HEK293 (cell line): ENCODE data around the gene BPIFB2.

ENCODE experiments used
- CTCF ChIA-PET: fragments of 350-600 bp; formaldehyde crosslinking; extraction: SDS; loops from one replicate; lab custom pipeline; 2021; ENCODE audit warnings: antibody characterized with exemption; lab: Yijun Ruan, JAX
- POLR2A ChIA-PET: fragments of 300-600 bp; formaldehyde crosslinking; extraction: SDS; loops from one replicate; lab custom pipeline; 2020; ENCODE audit warnings: antibody characterized with exemption, inconsistent platforms; lab: Yijun Ruan, JAX
- H3K27ac ChIP-seq: fragments of 200-500 bp; sonication (Bioruptor generic); 2 replicates; pipeline ENCODE4 v1.5.1; 2014; ENCODE audit warnings: low read depth, low read length, control low read depth, inconsistent platforms; ENCODE audit errors: extremely low read depth
- H3K36me3 ChIP-seq, 2 experiments: fragments of 200-500 bp in 1 of 2; sonication (Bioruptor generic) in 1 of 2; 1 replicate in 1 of 2; 2 replicates in 1 of 2; pipeline ENCODE4 v1.5.1; 2014 to 2017; ENCODE audit warnings: inconsistent platforms in 2 of 2, low read length in 2 of 2; ENCODE audit not compliant: control insufficient read depth in 2 of 2, insufficient read depth in 1 of 2
- H3K4me1 ChIP-seq: fragments of 200-500 bp; sonication (Bioruptor generic); 2 replicates; pipeline ENCODE4 v1.5.1; 2014; ENCODE audit warnings: mild to moderate bottlenecking, low read length, inconsistent platforms; ENCODE audit not compliant: control insufficient read depth, insufficient read depth
- H3K4me3 ChIP-seq: 2 replicates; pipeline ENCODE4 v1.5.1; 2011; ENCODE audit warnings: low read depth, mild to moderate bottlenecking, control low read depth, low read length, moderate library complexity
- H3K9me3 ChIP-seq: fragments of 200-500 bp; sonication (Bioruptor generic); 2 replicates; pipeline ENCODE4 v1.5.1; 2014; ENCODE audit warnings: low read depth, low read length, inconsistent platforms; ENCODE audit not compliant: control insufficient read depth, insufficient read depth
- BCL11A ChIP-seq: fragments of 450-650 bp; formaldehyde crosslinking; IDR thresholded peaks from 2 replicates; pipeline ENCODE4 v1.5.1; 2016; ENCODE audit warnings: low read depth, missing biosample characterization, missing genetic modification characterization
- GLI2 ChIP-seq: fragments of 450-650 bp; formaldehyde crosslinking; IDR thresholded peaks from 2 replicates; pipeline ENCODE4; 2017; ENCODE audit warnings: missing biosample characterization, missing genetic modification characterization, low read depth, borderline replicate concordance
- GLI4 ChIP-seq: fragments of 450-650 bp; formaldehyde crosslinking; IDR thresholded peaks from 2 replicates; pipeline ENCODE4 v1.5.1; 2016; ENCODE audit warnings: missing biosample characterization, missing genetic modification characterization
- GLIS1 ChIP-seq: fragments of 450-650 bp; formaldehyde crosslinking; IDR thresholded peaks from 2 replicates; pipeline ENCODE4 v1.5.1; 2016; ENCODE audit warnings: missing biosample characterization, missing genetic modification characterization
- HIC1 ChIP-seq: fragments of 450-650 bp; formaldehyde crosslinking; IDR thresholded peaks from 2 replicates; pipeline ENCODE4 v1.5.1; 2016; ENCODE audit warnings: missing biosample characterization, missing genetic modification characterization
- PRDM6 ChIP-seq: fragments of 450-650 bp; formaldehyde crosslinking; IDR thresholded peaks from 2 replicates; pipeline ENCODE4 v1.5.1; 2017; ENCODE audit warnings: missing biosample characterization, missing genetic modification characterization
- ZBTB1 ChIP-seq: fragments of 450-650 bp; formaldehyde crosslinking; IDR thresholded peaks from 2 replicates; pipeline ENCODE4 v1.5.1; 2016; ENCODE audit warnings: missing biosample characterization, missing genetic modification characterization
- ZNF138 ChIP-seq: fragments of 450-650 bp; formaldehyde crosslinking; IDR thresholded peaks from 2 replicates; pipeline ENCODE4 v1.5.1; 2016; ENCODE audit warnings: missing biosample characterization, missing genetic modification characterization, borderline replicate concordance
- ZNF140 ChIP-seq: fragments of 450-650 bp; formaldehyde crosslinking; IDR thresholded peaks from 2 replicates; pipeline ENCODE4 v1.5.1; 2016; ENCODE audit warnings: missing biosample characterization, missing genetic modification characterization
- ZNF146 ChIP-seq: fragments of 450-650 bp; formaldehyde crosslinking; IDR thresholded peaks from 2 replicates; pipeline ENCODE4 v1.5.1; 2016; ENCODE audit warnings: missing biosample characterization, missing genetic modification characterization
- ZNF155 ChIP-seq: fragments of 450-650 bp; formaldehyde crosslinking; IDR thresholded peaks from 2 replicates; pipeline ENCODE4 v1.5.1; 2016; ENCODE audit warnings: missing biosample characterization, missing genetic modification characterization
- ZNF174 ChIP-seq: fragments of 450-650 bp; formaldehyde crosslinking; IDR thresholded peaks from 2 replicates; pipeline ENCODE4 v1.5.0; 2017; ENCODE audit warnings: missing biosample characterization, mild to moderate bottlenecking, missing genetic modification characterization
- ZNF23 ChIP-seq: fragments of 450-650 bp; formaldehyde crosslinking; IDR thresholded peaks from 2 replicates; pipeline ENCODE4 v1.5.1; 2016; ENCODE audit warnings: missing biosample characterization, missing genetic modification characterization, borderline replicate concordance
- ZNF274 ChIP-seq, 2 experiments: fragments of 200-500 bp in 1 of 2; fragments of 450-650 bp in 1 of 2; sonication (Bioruptor generic) in 1 of 2; formaldehyde crosslinking in 1 of 2; IDR thresholded peaks; 2 replicates each; pipeline versions ENCODE4 v1.5.1 to v1.6.1; 2014 to 2016; ENCODE audit warnings: borderline replicate concordance in 1 of 2, inconsistent platforms in 1 of 2, low read length in 1 of 2, missing biosample characterization in 1 of 2, missing genetic modification characterization in 1 of 2
- ZNF292 ChIP-seq: fragments of 450-650 bp; formaldehyde crosslinking; IDR thresholded peaks from 2 replicates; pipeline ENCODE4 v1.5.1; 2016; ENCODE audit warnings: low read depth, missing biosample characterization, missing genetic modification characterization, borderline replicate concordance
- ZNF324 ChIP-seq: fragments of 450-650 bp; formaldehyde crosslinking; IDR thresholded peaks from 2 replicates; pipeline ENCODE4 v1.5.1; 2016; ENCODE audit warnings: missing biosample characterization, missing genetic modification characterization
- ZNF561 ChIP-seq: fragments of 450-650 bp; IDR thresholded peaks from 2 replicates; pipeline ENCODE4 v1.5.1; 2018; ENCODE audit warnings: missing biosample characterization, missing genetic modification characterization, borderline replicate concordance
- ZNF571 ChIP-seq: fragments of 450-650 bp; formaldehyde crosslinking; IDR thresholded peaks from 2 replicates; pipeline ENCODE4 v1.5.0; 2017; ENCODE audit warnings: missing biosample characterization, missing genetic modification characterization
- ZNF670 ChIP-seq: fragments of 450-650 bp; formaldehyde crosslinking; IDR thresholded peaks from 2 replicates; pipeline ENCODE4 v1.5.1; 2016; ENCODE audit warnings: missing biosample characterization, missing genetic modification characterization, low read depth
- ZNF677 ChIP-seq: fragments of 450-650 bp; IDR thresholded peaks from 2 replicates; pipeline ENCODE4 v1.5.0; 2018; ENCODE audit warnings: missing biosample characterization, mild to moderate bottlenecking, missing genetic modification characterization, moderate library complexity

Gene BPIFB2

GRCh38 chr20:32987044-32987825, 20.3 kb upstream of the BPIFB2 start:
- CTCF ChIA-PET = interaction anchor here (0.5 to 1.0 kb wide), 2 partner anchors 89 to 951 kb away, joined by 3 read pairs; no protein-coding TSS in a partner anchor
- H3K27ac ChIP-seq = no peak overlapping the region

GRCh38 chr20:32988008-32988407, 19.5 kb upstream of the BPIFB2 start:
- Histone ChIP-seq H3K4me3 (no peak overlapping the region), H3K36me3 (no peaks in the 10 kb centered on the region), H3K27ac (no peak overlapping the region), H3K9me3 (no peaks in the 10 kb centered on the region), H3K4me1 (no peaks in the 10 kb centered on the region)
- TF ChIP-seq GLI4 (tag by site-specific recombination) (no peak), ZNF561 (no peak), ZNF174 (tag by site-specific recombination) (no peak), ZNF677 (no peak), ZBTB1 (tag by site-specific recombination) (no peak), PRDM6 (no peak), ZNF670 (no peak), GLI2 (tag by site-specific recombination) (no peak)
- ChIA-PET CTCF (no interaction called here), POLR2A (no interaction called here)

More at GRCh38 chr20:32987044-32987825, 20.3 kb upstream of the BPIFB2 start:
- no peak for TF ChIP-seq ZNF571 (tag by site-specific recombination)
- TF ChIP-seq ZNF146 (tag by site-specific recombination) = no peak
- no peak for TF ChIP-seq ZNF155
- TF ChIP-seq ZNF324 (tag by site-specific recombination) = no peak
- no peak for TF ChIP-seq HIC1 (tag by site-specific recombination)
- TF ChIP-seq ZNF23 (tag by site-specific recombination) = no peak
- TF ChIP-seq BCL11A (tag by site-specific recombination) = no peak
- TF ChIP-seq GLIS1 (tag by site-specific recombination) = no peak
- no peak for TF ChIP-seq ZNF140 (tag by site-specific recombination)
- no peak for TF ChIP-seq ZNF274 (IDR thresholded peaks at IDR 0.05; ENCODE audit: low read length)
- no peak for TF ChIP-seq ZNF274 (tag by site-specific recombination; IDR thresholded peaks at IDR 0.05; ENCODE audit: borderline replicate concordance)
- TF ChIP-seq ZNF292 (tag by site-specific recombination) = no peak
- TF ChIP-seq ZNF138 (tag by site-specific recombination) = no peak
- Histone ChIP-seq H3K36me3 (no peaks in the 10 kb centered on the region), H3K9me3 (no peaks in the 10 kb centered on the region), H3K4me3 (no peak overlapping the region), H3K4me1 (no peaks in the 10 kb centered on the region)
- POLR2A ChIA-PET = no interaction called here
